Glomerular visceral epithelial cell (primary cell): Measurements from ENCODE around the gene SYNJ2.
A peak's percentile ranks its signal among the peaks of the same experiment; 100 is the strongest.

ENCODE experiments used
- DNase-seq: peaks from one replicate; pipeline ENCODE4 v3.0.0-alpha.2; 2016; ENCODE audit errors: extremely low spot score

SYNJ2 gene

DNA sequence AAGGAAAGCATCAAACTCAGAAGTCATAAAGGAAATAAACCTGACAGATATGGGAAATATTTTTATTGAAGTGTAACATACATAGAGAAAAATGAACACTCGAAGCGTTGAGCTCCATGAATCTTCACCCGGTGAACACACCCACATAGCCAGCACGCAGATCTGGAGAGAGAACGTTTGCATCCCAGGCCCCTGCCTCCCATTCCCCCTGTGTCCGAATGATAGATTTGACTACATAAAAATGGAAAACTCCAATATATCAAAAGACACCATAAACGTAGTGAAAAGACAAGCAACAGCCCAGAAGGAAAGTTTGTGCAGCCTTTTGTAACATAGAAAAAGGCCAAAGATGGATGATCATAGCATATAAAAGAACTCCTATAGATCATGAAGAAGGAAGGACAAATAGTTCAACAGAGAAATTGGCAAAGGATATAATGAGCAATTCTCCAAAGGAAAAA is 17.1 kb downstream of the SYNJ2 start:
- DNase-seq = no peak

GRCh38 chr6:157999168-158000051 is 17.7 kb downstream of the SYNJ2 start:
- DNase-seq = no peak

DNA sequence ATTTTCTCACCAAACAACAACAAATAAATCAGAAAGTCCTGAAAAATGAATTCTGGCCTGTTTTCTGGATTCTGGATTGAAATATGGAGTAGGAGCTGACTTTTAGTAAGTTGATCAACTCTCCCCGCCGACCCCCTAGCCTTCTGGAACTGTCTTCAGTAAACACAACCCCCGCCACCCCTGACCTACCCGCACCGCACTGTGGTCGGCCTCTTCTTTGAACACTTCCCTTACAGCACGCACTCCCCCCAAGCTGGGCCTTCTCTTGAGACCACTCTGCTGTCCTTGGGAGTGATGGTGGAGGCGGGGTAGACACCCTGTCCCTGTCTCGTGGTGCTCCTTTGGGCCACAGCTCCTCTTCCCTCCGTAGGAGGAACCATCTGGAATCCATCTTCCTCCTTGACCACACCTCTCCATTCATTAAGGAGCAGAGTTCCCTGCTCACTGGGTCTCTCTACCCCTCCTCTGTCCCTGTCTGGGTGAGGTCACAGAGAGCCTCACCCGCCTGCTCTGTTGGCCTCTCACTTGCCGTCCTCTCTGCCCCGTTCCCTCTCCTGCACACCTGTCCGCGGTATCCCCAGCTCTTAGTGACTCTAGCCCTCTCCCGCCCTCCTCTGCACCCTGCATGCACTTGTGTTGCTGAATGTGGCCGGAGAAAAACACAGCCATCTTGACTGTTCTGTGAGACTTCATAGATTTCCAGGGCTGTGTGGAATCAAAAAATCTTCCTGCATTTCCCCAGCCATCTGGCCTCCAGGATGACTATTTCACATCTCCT is 19.1 kb downstream of the SYNJ2 start:
- DNase-seq = no peak

GRCh38 chr6:158002249-158002950 is 20.7 kb downstream of the SYNJ2 start:
- DNase-seq = no peak

DNA sequence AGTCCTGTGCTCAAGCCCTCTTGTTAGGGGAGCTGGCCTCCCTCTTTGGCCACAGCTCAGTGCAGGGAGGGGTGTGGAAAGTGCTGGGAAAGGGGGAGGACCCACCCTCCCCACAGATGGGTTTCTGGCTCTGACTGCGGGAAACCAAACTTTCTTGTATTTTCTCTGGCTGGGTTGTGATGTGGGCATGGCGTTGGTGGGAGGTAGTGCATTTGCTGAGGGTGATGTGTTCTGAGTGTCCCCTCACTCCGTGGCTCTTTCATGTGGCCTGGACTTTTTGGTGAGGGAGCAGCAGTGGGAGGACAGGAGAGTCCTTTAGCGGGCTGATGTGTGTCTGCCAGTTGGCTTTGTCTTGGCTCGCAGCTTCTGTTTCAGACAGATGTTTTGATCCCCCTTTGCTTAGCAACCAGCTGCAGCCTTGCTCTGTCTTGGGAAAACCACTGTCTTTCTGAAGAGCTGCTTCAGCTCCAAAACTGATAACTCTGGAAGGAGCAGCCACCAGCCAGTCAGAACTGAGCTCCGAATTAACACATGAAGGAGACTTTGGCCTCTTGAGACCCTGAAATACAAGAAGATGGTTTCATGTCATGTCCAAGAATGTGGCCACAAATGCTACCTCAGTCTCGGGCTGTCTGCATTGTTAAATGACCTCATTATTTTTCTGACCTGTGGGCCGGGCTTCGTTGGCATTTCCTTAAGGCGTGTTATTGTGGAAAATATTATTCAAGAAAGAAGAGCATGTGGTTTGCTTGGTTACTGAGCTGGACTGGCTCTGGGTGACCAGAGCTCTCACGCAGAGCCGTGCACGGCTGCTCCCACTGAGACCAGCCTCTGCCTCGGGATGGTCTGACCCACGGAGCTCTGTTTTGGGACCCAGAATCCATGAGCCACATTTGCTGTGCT is 21.5 kb downstream of the SYNJ2 start:
- peak; percentile 96 for DNase-seq

- DNase-seq = no peak
These were observed 22.4 kb downstream of the SYNJ2 start for GRCh38 chr6:158003910-158004700.

- DNase-seq = no peak
These were observed 23.0 kb downstream of the SYNJ2 start for GRCh38 chr6:158004701-158005095.

- DNase-seq = no peak
These were observed 24.0 kb downstream of the SYNJ2 start for GRCh38 chr6:158005626-158006180.

DNA sequence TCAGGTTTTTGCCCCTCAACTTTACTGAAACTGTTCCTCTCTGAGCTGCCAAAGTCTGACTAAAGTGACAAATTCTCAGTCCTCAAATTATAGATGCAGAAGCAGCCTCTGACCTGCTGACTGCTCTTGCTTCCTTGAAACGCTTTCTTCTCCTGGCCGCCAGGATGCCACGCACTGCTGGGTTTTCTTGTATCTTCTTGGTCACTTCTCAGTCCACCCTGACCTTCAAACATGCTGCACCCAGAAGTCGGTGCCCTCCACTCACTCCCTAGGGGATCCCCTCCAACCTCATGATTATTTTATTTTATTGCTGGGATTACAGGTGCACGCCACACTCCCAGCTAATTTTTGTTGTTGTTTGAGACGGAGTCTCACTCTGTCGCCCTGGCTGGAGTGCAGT is 24.7 kb downstream of the SYNJ2 start:
- DNase-seq = no peak

DNA sequence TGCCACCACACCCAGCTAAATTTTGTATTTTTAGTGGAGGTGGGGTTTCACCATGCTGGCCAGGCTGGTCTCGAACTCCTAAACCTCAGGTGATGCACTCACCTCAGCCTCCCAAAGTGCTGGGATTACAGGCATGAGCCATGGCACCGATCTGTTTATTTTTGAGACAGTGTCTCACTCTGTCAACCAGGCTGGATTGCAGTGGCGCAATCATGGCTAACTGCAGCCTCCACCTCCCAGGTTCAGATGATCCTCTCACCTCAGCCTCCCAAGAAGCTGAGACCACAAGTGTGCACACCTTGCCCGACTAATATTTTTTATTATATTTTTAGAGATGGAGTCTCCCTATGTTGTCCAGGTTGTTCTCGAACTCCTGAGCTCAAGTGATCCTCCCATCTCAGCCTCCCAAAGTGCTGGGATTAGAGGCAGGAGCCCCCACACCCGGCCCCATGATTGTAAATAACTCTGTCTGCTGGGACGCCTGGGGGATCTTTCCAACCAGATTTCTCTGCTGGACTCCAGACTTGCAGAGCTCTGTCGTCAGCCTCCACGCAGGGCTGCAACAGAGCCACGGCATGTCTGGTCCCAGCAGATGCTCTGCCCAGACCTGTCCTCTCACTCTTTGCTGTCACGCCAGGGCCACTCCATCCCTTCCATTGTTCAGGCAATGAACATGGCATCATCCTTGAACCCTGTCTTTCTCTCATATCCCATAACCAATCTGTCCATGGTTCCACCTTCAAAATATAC is 25.3 kb downstream of the SYNJ2 start:
- no peak for DNase-seq

DNA sequence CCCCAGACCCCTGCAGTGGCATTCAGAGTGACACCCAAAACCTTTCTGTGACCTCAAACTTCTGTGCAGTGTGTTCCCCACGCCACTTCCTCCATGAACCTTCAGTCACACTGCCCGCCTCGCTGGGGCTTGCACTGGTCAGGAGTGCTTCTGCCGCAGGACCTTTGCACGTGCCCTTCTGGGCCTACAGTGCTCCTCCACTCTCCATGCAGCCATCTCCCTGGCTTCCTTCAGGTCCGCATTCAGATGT is 27.1 kb downstream of the SYNJ2 start:
- no peak for DNase-seq

GRCh38 chr6:158009114-158009891 is 27.6 kb downstream of the SYNJ2 start:
- no peak for DNase-seq

DNA sequence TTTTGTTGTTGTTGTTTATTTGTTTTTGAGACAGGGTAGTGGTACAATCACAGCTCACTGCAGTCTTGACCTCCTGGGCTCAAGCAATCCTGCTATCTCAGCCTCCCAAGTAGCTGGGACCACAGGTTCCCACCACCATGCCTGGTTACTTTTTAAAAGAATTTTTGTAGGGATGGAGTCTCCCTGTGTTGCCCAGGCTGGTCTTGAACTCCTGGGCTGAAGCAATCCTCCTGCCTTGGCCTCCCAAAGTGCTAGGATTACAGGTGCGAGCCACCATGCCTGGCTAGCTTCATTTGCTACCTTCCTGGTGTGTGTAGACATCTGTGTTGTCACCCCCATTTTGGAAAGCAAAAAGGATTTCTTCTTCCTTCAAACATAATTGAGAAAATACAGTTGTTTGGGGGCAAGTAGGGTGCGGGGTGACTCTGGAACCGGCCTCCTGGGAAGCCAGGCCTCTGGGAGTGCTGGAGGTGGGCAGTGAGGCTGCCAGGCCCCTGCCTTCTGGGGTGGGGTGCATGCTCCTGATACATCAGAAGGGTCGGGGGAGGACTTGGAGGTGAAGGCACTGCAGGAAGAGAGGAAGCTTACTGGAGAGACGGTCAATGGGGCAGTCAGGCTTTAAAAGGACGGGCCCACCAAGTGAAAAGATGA is 28.4 kb downstream of the SYNJ2 start:
- no peak for DNase-seq

DNA sequence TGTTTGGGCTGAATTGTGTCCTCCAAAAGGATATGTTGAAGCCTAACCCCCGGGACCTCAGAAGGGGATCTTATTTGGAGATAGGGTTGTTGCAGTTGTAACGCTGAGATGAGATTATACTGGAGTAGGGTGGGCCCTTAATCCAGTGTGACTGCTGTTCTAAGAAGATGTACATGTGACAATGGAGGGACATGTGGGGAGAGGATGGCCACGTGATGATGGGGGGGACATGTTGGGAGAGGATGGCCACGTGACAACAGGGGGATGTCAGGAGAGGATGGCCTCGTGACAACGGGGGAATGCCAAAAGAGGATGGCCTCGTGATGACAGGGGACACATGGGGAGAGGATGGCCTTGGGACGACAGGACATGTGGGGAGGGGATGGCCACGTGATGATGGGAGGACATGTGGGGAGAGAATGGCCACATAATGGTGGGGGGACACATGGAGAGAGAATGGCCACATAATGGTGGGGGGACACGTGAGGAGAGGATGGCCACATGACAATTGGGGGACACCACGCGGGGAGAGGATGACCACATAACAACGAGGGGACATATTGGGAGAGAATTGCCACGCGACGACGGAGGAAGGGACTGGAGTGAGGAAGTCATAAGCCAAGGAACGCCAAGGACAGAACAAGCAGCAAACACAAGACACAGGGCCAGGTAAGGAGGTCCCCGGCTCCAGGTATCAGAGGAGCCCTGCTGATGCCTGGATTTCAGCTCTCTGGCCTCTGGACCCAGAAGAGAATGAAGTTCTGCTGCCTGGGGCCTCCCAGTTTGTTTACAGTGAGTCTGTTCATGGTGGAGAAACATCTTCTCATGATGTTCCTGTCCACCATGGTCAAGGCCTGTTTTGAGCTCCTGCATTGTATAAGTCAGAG is 29.2 kb downstream of the SYNJ2 start:
- DNase-seq = no peak

- no peak for DNase-seq
These were observed 29.8 kb downstream of the SYNJ2 start for GRCh38 chr6:158011478-158011920.

DNA sequence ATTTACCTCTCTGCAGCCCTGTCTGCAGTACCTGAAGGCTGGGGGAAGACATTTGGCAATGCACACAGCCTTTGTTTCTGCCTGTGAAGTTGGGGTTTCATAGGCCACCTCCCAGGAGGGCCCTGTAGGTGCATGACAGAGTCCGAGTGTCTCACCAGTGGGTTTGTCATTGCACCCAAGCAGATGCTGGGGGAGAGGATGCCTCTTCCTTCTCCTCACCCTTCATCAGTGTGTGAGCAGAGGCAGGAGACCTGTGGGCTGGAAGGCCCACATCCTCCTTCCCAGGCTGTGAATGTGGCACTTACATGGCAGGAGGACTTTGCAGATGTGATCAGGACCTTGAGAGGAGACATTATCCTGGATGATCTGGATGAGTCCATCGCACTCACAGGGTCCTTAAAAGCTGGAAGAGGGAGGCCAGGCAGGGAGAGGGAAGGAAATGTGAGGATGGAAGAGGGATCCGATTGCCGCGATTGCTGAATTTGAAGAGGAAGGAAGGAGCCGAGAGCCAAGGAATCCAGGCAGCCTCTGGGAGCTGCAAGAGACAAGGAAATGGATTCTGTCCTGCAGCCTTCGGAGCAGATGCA is 30.4 kb downstream of the SYNJ2 start:
- DNase-seq = no peak
